ENCODE results near the gene DUSP6. TPM values are rescaled to one million over a fixed set of nuclear protein-coding genes. Genes with fewer than 3 reads are reported as not detected.

The DUSP6 gene
- total and polyA plus RNA-seq, 2 of the 13 experiments (the other 11 are each of a cell fraction or from before 2014, with no cell fraction given), result 40.9 to 161 TPM

DNA sequence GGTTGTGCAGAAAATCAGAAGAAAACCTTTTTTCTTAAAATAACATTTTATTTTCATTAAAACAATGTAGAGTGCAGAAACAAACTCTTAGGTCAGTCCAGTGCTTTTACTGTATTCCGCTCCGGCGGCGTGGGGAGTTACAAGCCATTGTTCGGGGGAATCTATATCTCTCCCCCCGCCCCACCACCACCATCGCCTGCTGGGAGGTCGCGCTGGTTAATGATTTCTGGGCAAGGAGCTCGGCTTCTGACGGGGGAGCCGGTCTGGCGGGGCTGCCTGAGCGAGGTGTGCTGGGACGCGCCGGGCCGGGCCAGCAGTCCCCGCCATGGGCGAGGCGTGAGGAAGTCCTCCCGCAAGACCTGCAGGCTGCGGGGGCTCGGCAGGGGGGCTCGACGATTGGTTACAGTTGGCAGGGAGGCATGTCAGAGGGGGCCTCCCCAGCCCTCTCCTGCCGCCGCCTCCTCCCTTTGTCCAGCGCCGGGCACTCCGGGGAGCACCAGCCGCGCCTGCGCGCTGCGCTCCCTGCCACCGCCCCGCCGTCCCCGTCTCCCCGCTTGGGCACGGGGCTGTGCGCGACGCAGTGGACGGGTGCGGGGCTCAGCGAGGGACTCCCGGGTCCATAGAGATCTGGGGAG lies 1.0 kb upstream of the DUSP6 start (continued):
- TF ChIP-seq, protein P1, sequence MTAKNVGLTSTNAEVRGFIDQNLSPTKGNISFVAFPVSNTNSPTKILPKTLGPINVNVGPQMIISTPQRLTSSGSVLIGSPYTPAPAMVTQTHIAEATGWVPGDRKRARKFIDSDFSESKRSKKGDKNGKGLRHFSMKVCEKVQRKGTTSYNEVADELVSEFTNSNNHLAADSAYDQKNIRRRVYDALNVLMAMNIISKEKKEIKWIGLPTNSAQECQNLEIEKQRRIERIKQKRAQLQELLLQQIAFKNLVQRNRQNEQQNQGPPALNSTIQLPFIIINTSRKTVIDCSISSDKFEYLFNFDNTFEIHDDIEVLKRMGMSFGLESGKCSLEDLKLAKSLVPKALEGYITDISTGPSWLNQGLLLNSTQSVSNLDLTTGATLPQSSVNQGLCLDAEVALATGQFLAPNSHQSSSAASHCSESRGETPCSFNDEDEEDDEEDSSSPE (CRISPR knock-in tag; IDR thresholded peaks at IDR 0.05), result no peak
- no peak for TF ChIP-seq NONO (IDR thresholded peaks at IDR 0.05)
- TF ChIP-seq NONO (CRISPR knock-in tag; conservative IDR thresholded peaks at IDR 0.05), result no peak; the same call in 1 of the 2 replicates
- TF ChIP-seq ZBTB8A (CRISPR knock-in tag; IDR thresholded peaks at IDR 0.05; ENCODE audit: borderline replicate concordance, low read depth), result no peak; the same call in 1 of the 2 replicates
- no peak for TF ChIP-seq KMT2A (CRISPR knock-in tag; IDR thresholded peaks at IDR 0.05)
- TF ChIP-seq AHDC1 (CRISPR knock-in tag; IDR thresholded peaks at IDR 0.05; ENCODE audit: borderline replicate concordance), result peak; percentile 19; the same call in 1 of the 2 replicates
- peak; percentile 54; the same call in 1 of the 2 replicates for TF ChIP-seq CSRNP1 (CRISPR knock-in tag; IDR thresholded peaks at IDR 0.05)
- TF ChIP-seq ZNF678 (CRISPR knock-in tag; IDR thresholded peaks at IDR 0.05), result no peak
- no peak for TF ChIP-seq IKZF1 (IDR thresholded peaks at IDR 0.05)
- no peak for TF ChIP-seq ZNF225 (CRISPR knock-in tag; IDR thresholded peaks at IDR 0.05)
- TF ChIP-seq ZNF331 (CRISPR knock-in tag; IDR thresholded peaks at IDR 0.05), result no peak
- no peak for TF ChIP-seq SOX13 (IDR thresholded peaks at IDR 0.05)
- TF ChIP-seq SOX13 (CRISPR knock-in tag; conservative IDR thresholded peaks at IDR 0.05 in 1 of 2, IDR thresholded peaks at IDR 0.05 in 1 of 2), result peak in 1 of 2 experiments; percentile 79; a peak in 2 of 4 replicates
- peak; percentile 21; the same call in 1 of the 2 replicates for TF ChIP-seq CBFB (CRISPR knock-in tag; IDR thresholded peaks at IDR 0.05)
- no peak for TF ChIP-seq TCF12 (IDR thresholded peaks at IDR 0.05)
- TF ChIP-seq TCF12 (CRISPR knock-in tag; IDR thresholded peaks at IDR 0.05), result no peak; the same call in 1 of the 2 replicates
- TF ChIP-seq PRDM15 (CRISPR knock-in tag; IDR thresholded peaks at IDR 0.05), result no peak; the same call in 1 of the 2 replicates
- 0 out of 2 replicates have a peak, but pooled peaks have one; percentile 29 for TF ChIP-seq BRCA1 (CRISPR knock-in tag; IDR thresholded peaks at IDR 0.05)
